H1 (cell line): ENCODE results near the gene ALOX15B. TPM values are rescaled to one million over a fixed set of nuclear protein-coding genes. Genes with fewer than 3 reads are reported as not detected.

Experiments
- CTCF ChIA-PET: fragments of 300-600 bp; sonication (Branson Sonifier 250); formaldehyde crosslinking; loops from one replicate; lab custom pipeline; 2021; ENCODE audit not compliant: partially characterized antibody; lab: Charles Lee
- POLR2A ChIA-PET: fragments of 300-600 bp; sonication (Branson Sonifier 250); formaldehyde crosslinking; loops from one replicate; lab custom pipeline; 2021; ENCODE audit warnings: inconsistent platforms; ENCODE audit not compliant: partially characterized antibody; lab: Charles Lee
- DNase-seq, 2 experiments: peaks; one replicate each; pipeline versions ENCODE4 v3.0.0 to v3.0.0-alpha.2; 2010 to 2022; ENCODE audit warnings: low spot score in 2 of 2, low read depth in 1 of 2, mixed read lengths in 1 of 2
- FAIRE-seq: peaks from 2 replicates; lab custom pipeline; 2011; peaks lifted over from hg19 to GRCh38; lab: Jason Lieb, UNC
- H2AFZ ChIP-seq: 2 replicates; pipeline ENCODE4 v1.8.1; 2012; ENCODE audit warnings: low read length, inconsistent platforms
- H2AK5ac ChIP-seq: 2 replicates; pipeline ENCODE4 v1.6.1; 2013; ENCODE audit warnings: low read depth, low read length
- H2BK120ac ChIP-seq: replicated peaks from 2 replicates; pipeline ENCODE3; 2013; ENCODE audit warnings: low read depth, low read length, inconsistent platforms
- H2BK12ac ChIP-seq: 2 replicates; pipeline ENCODE4 v1.6.1; 2013; ENCODE audit warnings: low read depth, low read length
- H2BK15ac ChIP-seq: 2 replicates; pipeline ENCODE4 v1.6.1; 2013; ENCODE audit warnings: low read length
- H2BK20ac ChIP-seq: 2 replicates; pipeline ENCODE4 v1.6.1; 2013; ENCODE audit warnings: low read length
- H2BK5ac ChIP-seq: 2 replicates; pipeline ENCODE4 v1.6.1; 2013; ENCODE audit warnings: low read depth, low read length
- H3K14ac ChIP-seq: 2 replicates; pipeline ENCODE4 v1.6.1; 2013; ENCODE audit warnings: inconsistent platforms; ENCODE audit not compliant: insufficient read length
- H3K18ac ChIP-seq: 2 replicates; pipeline ENCODE4 v1.6.1; 2013; ENCODE audit warnings: low read length; ENCODE audit errors: extremely low read depth
- H3K23ac ChIP-seq: 2 replicates; pipeline ENCODE4 v1.6.1; 2013; ENCODE audit warnings: inconsistent platforms; ENCODE audit not compliant: insufficient read length
- H3K23me2 ChIP-seq: 2 replicates; pipeline ENCODE4 v1.6.1; 2013; ENCODE audit warnings: low read depth, low read length
- H3K27ac ChIP-seq: 2 replicates; pipeline ENCODE4 v1.6.1; 2011; ENCODE audit warnings: low read depth, low read length, inconsistent platforms
- H3K27me3 ChIP-seq, 4 experiments: replicated peaks in 1 of 4; 1 replicate in 1 of 4; 2 replicates in 3 of 4; pipeline versions ENCODE4 v1.6.1 to v1.8.1; 2011 to 2013; ENCODE audit warnings: low read length in 3 of 4, mild to moderate bottlenecking in 3 of 4, inconsistent platforms in 2 of 4, mixed read lengths in 2 of 4, moderate library complexity in 1 of 4; ENCODE audit not compliant: control insufficient read depth in 3 of 4, insufficient read depth in 3 of 4; ENCODE audit errors: extremely low read depth in 1 of 4
- H3K36me3 ChIP-seq, 4 experiments: 2 replicates each; pipeline versions ENCODE4 v1.6.1 to v1.8.1; 2011 to 2013; ENCODE audit warnings: mild to moderate bottlenecking in 4 of 4, low read length in 3 of 4, moderate library complexity in 2 of 4, control low read depth in 1 of 4, inconsistent platforms in 1 of 4; ENCODE audit not compliant: insufficient read depth in 4 of 4, control insufficient read depth in 2 of 4
- H3K4ac ChIP-seq: replicated peaks from 2 replicates; pipeline ENCODE3; 2013; ENCODE audit warnings: low read length, low read depth, mixed read lengths, inconsistent platforms; ENCODE audit not compliant: insufficient read length
- H3K4me1 ChIP-seq, 4 experiments: replicated peaks in 1 of 4; 1 replicate in 1 of 4; 2 replicates in 3 of 4; pipeline versions ENCODE4 v1.6.1 to v1.8.1; 2011 to 2013; ENCODE audit warnings: low read length in 3 of 4, inconsistent platforms in 2 of 4, mixed read lengths in 1 of 4; ENCODE audit not compliant: insufficient read depth in 4 of 4, control insufficient read depth in 3 of 4
- H3K4me2 ChIP-seq, 2 experiments: 2 replicates each; pipeline versions ENCODE4 v1.6.1 to v1.8.1; 2011 to 2013; ENCODE audit warnings: low read depth in 2 of 2, low read length in 2 of 2, control low read depth in 1 of 2, inconsistent platforms in 1 of 2, mild to moderate bottlenecking in 1 of 2; ENCODE audit not compliant: insufficient read depth in 1 of 2
- H3K4me3 ChIP-seq, 4 experiments: fragments of 200-600, 300-600 bp in 1 of 4; sonication (generic), shearing (Covaris generic), sonication (Bioruptor Twin) in 1 of 4; 2 replicates each; pipeline versions ENCODE4 v1.5.1 to v1.8.1; 2011 to 2016; ENCODE audit warnings: low read length in 4 of 4, low read depth in 3 of 4, control low read depth in 2 of 4, inconsistent platforms in 2 of 4, mild to moderate bottlenecking in 2 of 4, mixed read lengths in 1 of 4, moderate library complexity in 1 of 4; ENCODE audit not compliant: insufficient read depth in 2 of 4; ENCODE audit errors: extremely low read depth in 1 of 4
- H3K56ac ChIP-seq: replicated peaks from 2 replicates; pipeline ENCODE3; 2013; ENCODE audit warnings: low read depth, mild to moderate bottlenecking, mixed read lengths, low read length, inconsistent platforms; ENCODE audit not compliant: insufficient read length
- H3K79me1 ChIP-seq: 2 replicates; pipeline ENCODE4 v1.6.1; 2013; ENCODE audit warnings: low read depth, low read length, control low read depth
- H3K79me2 ChIP-seq, 2 experiments: 2 replicates each; pipeline versions ENCODE4 v1.6.1 to v1.8.1; 2012 to 2013; ENCODE audit warnings: low read length in 2 of 2, mild to moderate bottlenecking in 2 of 2, inconsistent platforms in 1 of 2; ENCODE audit not compliant: insufficient read depth in 2 of 2, control insufficient read depth in 1 of 2
- H3K9ac ChIP-seq, 4 experiments: replicated peaks in 1 of 4; 1 replicate in 1 of 4; 2 replicates in 3 of 4; pipeline versions ENCODE4 v1.6.1 to v1.8.1; 2011 to 2013; ENCODE audit warnings: low read depth in 3 of 4, low read length in 3 of 4, control low read depth in 2 of 4, mild to moderate bottlenecking in 2 of 4, moderate library complexity in 2 of 4, inconsistent platforms in 1 of 4; ENCODE audit errors: extremely low read depth in 1 of 4
- H3K9me3 ChIP-seq, 2 experiments: 2 replicates each; pipeline versions ENCODE4 v1.6.1 to v1.8.1; 2012 to 2013; ENCODE audit warnings: mild to moderate bottlenecking in 2 of 2, moderate library complexity in 2 of 2, control low read depth in 1 of 2, inconsistent platforms in 1 of 2, low read depth in 1 of 2, low read length in 1 of 2, mixed read lengths in 1 of 2; ENCODE audit not compliant: insufficient read depth in 2 of 2
- H4K20me1 ChIP-seq, 2 experiments: replicated peaks in 1 of 2; 2 replicates each; pipeline versions ENCODE3 to v1.8.1; 2011 to 2013; ENCODE audit warnings: inconsistent platforms in 2 of 2, low read length in 2 of 2, mild to moderate bottlenecking in 1 of 2; ENCODE audit not compliant: insufficient read depth in 2 of 2, control insufficient read depth in 1 of 2
- H4K5ac ChIP-seq: 2 replicates; pipeline ENCODE4 v1.6.1; 2013; ENCODE audit warnings: low read length, low read depth, mixed read lengths, inconsistent platforms; ENCODE audit not compliant: insufficient read length
- H4K8ac ChIP-seq: 2 replicates; pipeline ENCODE4 v1.8.0; 2013; ENCODE audit warnings: mild to moderate bottlenecking, moderate library complexity, low read length, inconsistent platforms; ENCODE audit not compliant: insufficient read depth; ENCODE audit errors: extremely low read depth
- H4K91ac ChIP-seq: replicated peaks from 2 replicates; pipeline ENCODE3; 2013; ENCODE audit warnings: low read length, mixed read lengths, inconsistent platforms; ENCODE audit not compliant: insufficient read length
- ASH2L ChIP-seq: fragments of 200-600, 300-600 bp; sonication (generic); IDR thresholded peaks from one replicate; pipeline ENCODE4 v1.7.1; 2017; ENCODE audit warnings: low read length
- SIN3A ChIP-seq, 2 experiments: IDR thresholded peaks in 1 of 2; conservative IDR thresholded peaks in 1 of 2; 2 replicates each; pipeline ENCODE4 v1.6.1; 2011 to 2012; ENCODE audit warnings: low read length in 2 of 2, improper control_type of control experiment in 1 of 2, low read depth in 1 of 2, mild to moderate bottlenecking in 1 of 2
- SIX5 ChIP-seq: IDR thresholded peaks from 2 replicates; pipeline ENCODE4 v1.6.1; 2011; ENCODE audit warnings: mild to moderate bottlenecking, low read depth, low read length
- YY1 ChIP-seq: IDR thresholded peaks from 2 replicates; pipeline ENCODE4 v1.6.1; 2011; ENCODE audit warnings: low read depth, mild to moderate bottlenecking, low read length
- polyA plus RNA-seq, 7 experiments: library from polyadenylated mRNA; depleted of rRNA in 3 of 7; stranded (reverse) in 5 of 7; unstranded in 2 of 7; fragments of >200 nt in 5 of 7; fragments of 200-250 nt in 2 of 7; gene quantifications; 1 replicate in 5 of 7; 2 replicates in 1 of 7; 4 replicates in 1 of 7; pipeline versions ENCODE4 v1.2.1 to v1.2.3, GENCODE V29; 2011 to 2013; ENCODE audit warnings: missing spikeins in 2 of 7, mixed read lengths in 2 of 7
- total RNA-seq: library from RNA; stranded (reverse); fragmentation: NEBNext Ultra II Directional; extraction: Animal tissue kit (Norgen Biotek cat#: 25700); gene quantifications from 2 replicates; pipeline ENCODE4 v1.2.1, GENCODE V29; 2021
- TF ChIP-seq, protein P1 (sequence below): IDR thresholded peaks from 2 replicates; pipeline ENCODE4 v1.6.1; 2011; ENCODE audit warnings: low read length, improper control_type of control experiment

ALOX15B gene
- total and polyA plus RNA-seq, 2 of the 8 experiments (the other 6 are each of a cell fraction or from before 2014, with no cell fraction given) = 0.63 to 0.91 TPM

GRCh38 chr17:8041979-8042378, 3.1 kb downstream of the ALOX15B start:
- no peaks in the 10 kb centered on the region for H3K9me3 ChIP-seq
- H2BK5ac ChIP-seq = no peak overlapping the region
- no peak overlapping the region for H3K27ac ChIP-seq
- H3K4ac ChIP-seq = no peak overlapping the region
- no peaks in the 10 kb centered on the region for H3K79me1 ChIP-seq
- H3K4me2 ChIP-seq = no peak overlapping the region
- 0 out of 2 replicates have a peak overlapping the region, but pooled peaks have one; percentile 40 for H2BK15ac ChIP-seq
- no peak overlapping the region; the same call in 1 of the 2 replicates for H4K8ac ChIP-seq
- H3K4me1 ChIP-seq = peaks cover 0 to 10% (median 6%) of the 10 kb centered on the region in 4 experiments; a peak in 5 of 7 replicates
- H3K23me2 ChIP-seq = peaks cover 4% of the 10 kb centered on the region; the same call in 1 of the 2 replicates
- no peak overlapping the region for H2BK120ac ChIP-seq
- FAIRE-seq (no peak), DNase-seq (no peak)
- H3K23ac ChIP-seq = no peak overlapping the region
- no peak overlapping the region for H2BK12ac ChIP-seq
- H3K79me2 ChIP-seq = no peaks in the 10 kb centered on the region
- TF ChIP-seq SIN3A (conservative IDR thresholded peaks at IDR 0.05 in 1 of 2, IDR thresholded peaks at IDR 0.05 in 1 of 2; ENCODE audit: low read depth in 1 of 2, low read length in 2 of 2) (0 out of 4 replicates have a peak, but pooled peaks of 1 of the 2 experiments have one; percentile 4), ASH2L (no peak), SIX5 (no peak), YY1 (peak; percentile 57; the same call in 1 of the 2 replicates)
- TF ChIP-seq, protein P1, sequence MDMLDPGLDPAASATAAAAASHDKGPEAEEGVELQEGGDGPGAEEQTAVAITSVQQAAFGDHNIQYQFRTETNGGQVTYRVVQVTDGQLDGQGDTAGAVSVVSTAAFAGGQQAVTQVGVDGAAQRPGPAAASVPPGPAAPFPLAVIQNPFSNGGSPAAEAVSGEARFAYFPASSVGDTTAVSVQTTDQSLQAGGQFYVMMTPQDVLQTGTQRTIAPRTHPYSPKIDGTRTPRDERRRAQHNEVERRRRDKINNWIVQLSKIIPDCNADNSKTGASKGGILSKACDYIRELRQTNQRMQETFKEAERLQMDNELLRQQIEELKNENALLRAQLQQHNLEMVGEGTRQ = peak; percentile 55; the same call in 1 of the 2 replicates
- no peak overlapping the region for H3K14ac ChIP-seq
- no peak overlapping the region for H4K91ac ChIP-seq
- ChIA-PET POLR2A (interaction anchor here (0.9 to 1.2 kb wide), 4 partner anchors 11 to 210 kb away, joined by 3 to 4 read pairs (median 3); no protein-coding TSS in a partner anchor), CTCF (interaction anchor here (0.5 to 6.0 kb wide), 49 partner anchors 9 to 302 kb away, joined by 3 to 141 read pairs (median 5); partner anchors contain the start of genes CNTROB, KCNAB3 and KDM6B)
- H3K9ac ChIP-seq = no peak overlapping the region
- no peak overlapping the region for H3K4me3 ChIP-seq
- H2AK5ac ChIP-seq = no peak overlapping the region
- H3K56ac ChIP-seq = no peak overlapping the region
- no peaks in the 10 kb centered on the region for H4K20me1 ChIP-seq
- peaks cover 0 to 9% (median 4%) of the 10 kb centered on the region in 4 experiments; a peak in 3 of 7 replicates for H3K27me3 ChIP-seq
- H4K5ac ChIP-seq = no peak overlapping the region
- H2BK20ac ChIP-seq = no peak overlapping the region
- no peak overlapping the region for H3K18ac ChIP-seq
- H2AFZ ChIP-seq = peak overlapping the region; percentile 19; the same call in 1 of the 2 replicates
- H3K36me3 ChIP-seq = no peaks in the 10 kb centered on the region; a peak in 2 of 8 replicates
